ENCODE results near the gene BHLHE23. TPM values are rescaled to one million over a fixed set of nuclear protein-coding genes. Genes with fewer than 3 reads are reported as not detected.

BHLHE23 gene
- total RNA-seq, 1 donor from 2014 or later = not detected

DNA sequence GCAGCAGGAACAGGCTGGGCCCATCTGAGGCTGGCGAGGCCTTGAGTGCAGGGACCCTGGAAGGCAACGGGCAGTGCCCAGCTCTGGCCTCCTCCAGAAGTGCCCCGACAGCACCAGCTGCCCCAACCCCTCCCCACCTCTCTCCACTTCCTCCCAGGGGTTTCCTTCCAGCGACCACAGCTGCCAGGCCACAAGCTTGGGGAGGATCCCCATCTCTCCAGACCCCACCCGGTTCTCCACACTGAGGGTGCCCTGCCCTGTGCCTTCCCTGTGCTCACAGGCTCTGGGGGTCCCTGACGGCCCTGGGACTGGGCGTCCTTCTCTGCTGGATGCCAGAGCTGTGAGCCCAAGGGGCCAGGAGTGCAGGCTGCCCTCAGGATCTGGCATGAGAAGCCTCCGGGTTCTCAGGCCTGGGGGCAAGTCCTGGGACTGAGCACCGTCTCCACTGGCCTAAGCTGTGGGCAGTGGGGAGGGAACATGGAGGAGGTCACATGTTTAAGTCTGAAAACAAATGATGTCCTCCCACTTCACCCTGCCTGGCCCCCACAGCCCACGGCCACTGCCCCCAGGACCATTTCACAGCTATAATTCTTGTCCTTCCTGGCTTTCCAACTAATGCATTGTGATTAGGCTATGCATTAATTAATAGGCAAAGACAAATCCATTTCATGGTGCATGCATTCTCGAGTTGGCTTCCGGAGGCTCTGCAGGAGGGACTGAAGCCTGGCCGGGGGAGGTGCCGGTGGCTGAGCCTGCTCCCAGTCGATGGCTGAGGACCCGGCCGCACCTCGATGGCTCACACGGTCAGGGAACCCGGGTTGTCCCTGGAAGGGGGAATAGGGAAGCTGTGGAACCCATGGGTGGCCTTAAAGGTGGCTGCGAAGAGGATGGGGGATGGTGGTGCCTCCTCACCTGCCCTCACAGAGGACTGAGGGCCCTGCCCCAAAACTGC is 24.4 kb downstream of the BHLHE23 start:
- Mint-ChIP-seq H3K27ac (no peak overlapping the region), H3K27me3 (ENCODE audit: low read depth) (peaks cover 80% of the 10 kb centered on the region), H3K36me3 (no peaks in the 10 kb centered on the region), H3K4me1 (peaks cover 7% of the 10 kb centered on the region), H3K4me3 (no peak overlapping the region), H3K9me3 (no peaks in the 10 kb centered on the region)
- TF ChIP-seq, protein P1, sequence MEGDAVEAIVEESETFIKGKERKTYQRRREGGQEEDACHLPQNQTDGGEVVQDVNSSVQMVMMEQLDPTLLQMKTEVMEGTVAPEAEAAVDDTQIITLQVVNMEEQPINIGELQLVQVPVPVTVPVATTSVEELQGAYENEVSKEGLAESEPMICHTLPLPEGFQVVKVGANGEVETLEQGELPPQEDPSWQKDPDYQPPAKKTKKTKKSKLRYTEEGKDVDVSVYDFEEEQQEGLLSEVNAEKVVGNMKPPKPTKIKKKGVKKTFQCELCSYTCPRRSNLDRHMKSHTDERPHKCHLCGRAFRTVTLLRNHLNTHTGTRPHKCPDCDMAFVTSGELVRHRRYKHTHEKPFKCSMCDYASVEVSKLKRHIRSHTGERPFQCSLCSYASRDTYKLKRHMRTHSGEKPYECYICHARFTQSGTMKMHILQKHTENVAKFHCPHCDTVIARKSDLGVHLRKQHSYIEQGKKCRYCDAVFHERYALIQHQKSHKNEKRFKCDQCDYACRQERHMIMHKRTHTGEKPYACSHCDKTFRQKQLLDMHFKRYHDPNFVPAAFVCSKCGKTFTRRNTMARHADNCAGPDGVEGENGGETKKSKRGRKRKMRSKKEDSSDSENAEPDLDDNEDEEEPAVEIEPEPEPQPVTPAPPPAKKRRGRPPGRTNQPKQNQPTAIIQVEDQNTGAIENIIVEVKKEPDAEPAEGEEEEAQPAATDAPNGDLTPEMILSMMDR (IDR thresholded peaks at IDR 0.05; ENCODE audit: unreplicated experiment) = no peak
- no peak for DNase-seq (ENCODE audit: low spot score in 2 of 2, unreplicated experiment in 2 of 2)

DNA sequence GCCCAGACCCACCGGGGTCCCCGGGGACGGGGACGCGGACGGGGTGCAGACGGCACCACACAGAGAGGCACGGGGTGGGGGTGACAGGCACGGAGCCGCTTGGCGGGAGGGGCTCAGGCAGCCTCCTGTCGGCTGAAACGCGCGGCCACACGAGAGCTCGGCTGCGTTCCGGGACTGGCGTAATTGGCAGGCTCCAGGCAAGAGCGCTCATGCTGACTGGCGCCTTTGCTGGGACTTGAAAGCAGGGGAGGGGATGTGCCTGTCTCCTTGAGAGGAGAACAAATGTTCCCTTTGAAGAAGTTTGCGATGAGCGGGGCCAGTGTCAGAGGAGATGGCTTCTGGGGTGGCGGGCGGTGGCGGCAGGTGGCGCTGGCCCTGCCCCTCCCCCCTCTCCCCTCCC is 25.8 kb downstream of the BHLHE23 start:
- no peaks in the 10 kb centered on the region for H3K9me3 Mint-ChIP-seq
- DNase-seq (ENCODE audit: low spot score in 2 of 2, unreplicated experiment in 2 of 2) = no peak
- no peaks in the 10 kb centered on the region for H3K36me3 Mint-ChIP-seq
- H3K4me3 Mint-ChIP-seq = no peak overlapping the region
- TF ChIP-seq, protein P1 (IDR thresholded peaks at IDR 0.05; ENCODE audit: unreplicated experiment) = no peak
- peaks cover 83% of the 10 kb centered on the region for H3K27me3 Mint-ChIP-seq (ENCODE audit: low read depth)
- H3K27ac Mint-ChIP-seq = no peak overlapping the region
- peaks cover 10% of the 10 kb centered on the region for H3K4me1 Mint-ChIP-seq

DNA sequence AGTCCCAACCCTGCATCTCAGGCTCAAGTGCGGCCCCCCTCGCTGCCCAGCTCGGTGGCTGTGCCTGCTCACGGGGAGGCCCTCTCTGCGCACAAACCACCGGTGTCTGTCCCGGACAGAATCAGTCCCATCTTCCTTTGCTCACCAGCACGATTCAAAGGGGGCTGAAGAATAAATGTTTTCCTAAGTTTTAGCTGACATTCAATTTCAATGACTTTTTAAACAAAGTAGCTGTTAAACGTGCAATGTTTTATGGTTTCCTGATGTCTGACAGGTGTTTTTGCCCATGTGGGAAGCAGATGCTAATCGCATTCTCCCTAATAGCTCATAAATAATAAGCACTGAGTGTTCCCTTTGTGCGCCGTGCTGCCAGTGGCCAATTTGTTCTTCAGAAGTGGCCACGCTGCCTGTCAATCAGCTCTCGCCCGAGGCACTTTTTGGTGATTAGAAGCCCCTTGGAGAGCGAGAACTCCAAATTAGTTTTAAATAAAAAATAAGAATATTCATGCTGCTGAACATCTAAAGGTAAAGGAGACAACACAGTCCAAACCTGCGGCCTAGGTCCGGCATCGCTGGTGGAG is 26.3 kb downstream of the BHLHE23 start:
- Mint-ChIP-seq H3K36me3 (no peaks in the 10 kb centered on the region), H3K27ac (no peak overlapping the region), H3K4me1 (peaks cover 10% of the 10 kb centered on the region), H3K9me3 (no peaks in the 10 kb centered on the region), H3K27me3 (ENCODE audit: low read depth) (peaks cover 84% of the 10 kb centered on the region), H3K4me3 (no peak overlapping the region)
- TF ChIP-seq, protein P1 (IDR thresholded peaks at IDR 0.05; ENCODE audit: unreplicated experiment) = no peak
- DNase-seq (ENCODE audit: low spot score in 2 of 2, unreplicated experiment in 2 of 2) = no peak

DNA sequence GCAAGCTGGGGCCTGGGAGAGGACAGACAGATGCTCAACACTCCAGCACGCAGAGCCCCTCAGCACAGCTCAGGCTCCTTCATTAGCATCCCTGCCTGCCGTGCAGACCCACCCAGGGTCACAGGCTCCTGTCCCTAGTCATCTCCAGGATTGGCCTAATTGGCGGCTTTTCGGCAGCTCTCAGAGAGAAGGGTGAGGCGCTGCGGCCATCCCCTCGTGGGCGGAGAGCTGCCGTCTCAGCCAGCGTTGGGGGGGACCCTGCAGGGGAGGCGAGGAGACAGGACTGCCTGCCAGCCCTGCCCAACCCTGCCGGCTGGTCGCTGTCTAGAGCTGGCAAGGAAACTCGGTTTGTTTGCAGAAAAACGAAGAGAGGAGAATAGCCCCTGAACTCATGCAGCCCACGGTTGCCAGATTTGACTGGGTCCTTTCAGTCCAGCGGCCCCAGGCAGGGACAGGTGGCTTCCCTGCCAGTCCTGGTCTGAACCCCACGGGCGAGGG is 26.8 kb downstream of the BHLHE23 start:
- Mint-ChIP-seq H3K9me3 (no peaks in the 10 kb centered on the region), H3K36me3 (no peaks in the 10 kb centered on the region), H3K4me3 (no peak overlapping the region), H3K4me1 (peaks cover 10% of the 10 kb centered on the region), H3K27me3 (ENCODE audit: low read depth) (peaks cover 86% of the 10 kb centered on the region), H3K27ac (no peak overlapping the region)
- no peak for DNase-seq (ENCODE audit: low spot score in 2 of 2, unreplicated experiment in 2 of 2)
- TF ChIP-seq, protein P1 (IDR thresholded peaks at IDR 0.05; ENCODE audit: unreplicated experiment) = no peak

DNA sequence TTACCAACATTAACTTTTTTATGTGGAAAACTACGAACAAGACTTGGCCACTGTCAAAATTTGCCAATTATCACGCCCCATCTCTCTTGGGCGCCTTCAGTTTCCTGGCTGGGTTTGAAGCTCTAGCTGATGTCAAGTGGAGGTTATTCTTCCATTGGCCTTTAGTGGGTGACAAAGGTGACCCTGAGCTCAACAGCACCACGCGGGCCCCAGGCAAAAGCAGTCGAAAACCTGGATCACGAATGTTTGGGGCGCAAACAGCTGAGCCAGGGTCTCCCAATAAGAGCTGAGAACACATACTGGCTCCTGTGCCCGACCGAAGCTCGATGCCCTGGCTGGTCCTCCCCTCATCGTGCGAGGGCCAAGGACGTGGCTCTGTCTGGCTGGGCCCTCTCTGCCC is 27.5 kb downstream of the BHLHE23 start:
- Mint-ChIP-seq H3K36me3 (no peaks in the 10 kb centered on the region), H3K27me3 (ENCODE audit: low read depth) (peaks cover 86% of the 10 kb centered on the region), H3K9me3 (no peaks in the 10 kb centered on the region), H3K4me3 (no peak overlapping the region), H3K4me1 (peaks cover 4% of the 10 kb centered on the region), H3K27ac (no peak overlapping the region)
- TF ChIP-seq, protein P1 (IDR thresholded peaks at IDR 0.05; ENCODE audit: unreplicated experiment) = no peak
- no peak for DNase-seq (ENCODE audit: low spot score in 2 of 2, unreplicated experiment in 2 of 2)
